ENCODE measurements around the gene ROR2.

- TF ChIP-seq POLR2AphosphoS5 (IDR thresholded peaks at IDR 0.05; ENCODE audit: insufficient read depth, low read depth, low read length) (no peak), CTCF (IDR thresholded peaks at IDR 0.05; ENCODE audit: extremely low read depth in 1 of 2, insufficient read depth in 1 of 2, low read depth in 1 of 2, low read length in 2 of 2) (no peak), EZH2 (IDR thresholded peaks at IDR 0.05; ENCODE audit: borderline replicate concordance, low read depth, low read length, severe bottlenecking) (no peak), MYC (IDR thresholded peaks at IDR 0.05; ENCODE audit: low read depth, low read length) (no peak), POLR2A (IDR thresholded peaks at IDR 0.05; ENCODE audit: low read depth, low read length) (no peak), JUN (IDR thresholded peaks at IDR 0.05; ENCODE audit: borderline replicate concordance, insufficient read depth, insufficient read length, low read depth) (no peak), MAX (IDR thresholded peaks at IDR 0.05; ENCODE audit: insufficient read depth, insufficient read length) (no peak), GATA2 (IDR thresholded peaks at IDR 0.05; ENCODE audit: insufficient read depth, insufficient read length, low read depth, low read length) (no peak), FOS (IDR thresholded peaks at IDR 0.05; ENCODE audit: borderline replicate concordance, insufficient read depth, low read length) (no peak)
Observed at GRCh38 chr9:91839926-91840465, 110.0 kb downstream of the ROR2 start.

Measured in endothelial cell of umbilical vein (primary cell).